Gastrocnemius medialis (tissue), 4 donors: Measurements from ENCODE around the gene NR3C2. TPM values are rescaled to one million over a fixed set of nuclear protein-coding genes. Genes with fewer than 3 reads are reported as not detected.

ENCODE experiments used
- ATAC-seq, 2 donors: fragments of 150-250 bp; one replicate each; pipeline ENCODE4 v1.9.1; 2016
- DNase-seq, 2 donors: peaks; one replicate each; pipeline ENCODE4 v3.0.0-alpha.2; 2019
- H3K27ac ChIP-seq, 4 donors: fragments of 200-600 bp; sonication (generic); 1 replicate in 1 of 4; 2 replicates in 3 of 4; pipeline ENCODE4 v1.5.1; 2016 to 2018; ENCODE audit warnings: mild to moderate bottlenecking in 2 of 4, moderate library complexity in 1 of 4
- H3K27me3 ChIP-seq, 3 donors: fragments of 200-600 bp; sonication (generic) in 2 of 3; 1 replicate in 1 of 3; 2 replicates in 2 of 3; pipeline versions ENCODE4 v1.5.1 to v1.6.0; 2016 to 2019; ENCODE audit warnings: mild to moderate bottlenecking in 1 of 3, moderate library complexity in 1 of 3
- H3K36me3 ChIP-seq, 2 donors: fragments of 200-600 bp; sonication (generic) in 1 of 2; one replicate each; pipeline ENCODE4 v1.5.1; 2017 to 2018
- H3K4me1 ChIP-seq, 2 donors: fragments of 200-600 bp; sonication (generic) in 1 of 2; one replicate each; pipeline ENCODE4 v1.5.1; 2016 to 2017; ENCODE audit warnings: mild to moderate bottlenecking in 2 of 2
- H3K4me3 ChIP-seq, 4 donors: fragments of 200-600 bp; sonication (generic) in 3 of 4; 1 replicate in 1 of 4; 2 replicates in 3 of 4; pipeline ENCODE4 v1.5.1; 2016 to 2019; ENCODE audit warnings: mild to moderate bottlenecking in 2 of 4
- H3K9me3 ChIP-seq, 3 donors: fragments of 200-600 bp; sonication (generic) in 2 of 3; 1 replicate in 1 of 3; 2 replicates in 2 of 3; pipeline ENCODE4 v1.5.1; 2016 to 2019
- CTCF ChIP-seq, 5 experiments: fragments of 450-650 bp in 3 of 5; fragments of 200-600 bp in 2 of 5; sonication (generic) in 2 of 5; IDR thresholded peaks in 4 of 5; conservative IDR thresholded peaks in 1 of 5; 1 replicate in 4 of 5; 2 replicates in 1 of 5; pipeline ENCODE4 v1.5.1; 2016 to 2019; ENCODE audit warnings: antibody characterized with exemption in 5 of 5, mild to moderate bottlenecking in 3 of 5, moderate library complexity in 3 of 5
- POLR2A ChIP-seq, 2 donors: fragments of 450-650 bp; IDR thresholded peaks; one replicate each; pipeline ENCODE4 v1.6.1; 2017; ENCODE audit warnings: antibody characterized with exemption in 2 of 2, mild to moderate bottlenecking in 2 of 2, moderate library complexity in 2 of 2
- in situ Hi-C, 4 donors: fragments of 200-750 bp; cut with MboI; loops; one replicate each; pipeline versions ENCODE4 v1.15.0 to v1.8.0; 2017; ENCODE audit warnings: low sequenced_read_pairs in 4 of 4
- intact Hi-C: fragments of 100-400 bp; cut with DNase I; formaldehyde crosslinking; loops from one replicate; pipeline ENCODE4 v1.15.1; 2023; ENCODE audit warnings: low total_unique reads
- total RNA-seq, 4 donors: library from RNA; depleted of rRNA; stranded (reverse); fragments of >200 nt; gene quantifications; one replicate each; pipeline versions ENCODE4 v1.1.0 to v1.2.3, GENCODE V29; 2016

NR3C2 gene
- total RNA-seq, 4 donors from 2014 or later = 5.6 to 10.4 (median 8.1) TPM

GRCh38 chr4:148069086-148069894 lies 372.9 kb downstream of the NR3C2 start:
- DNase-seq = no peak
- ATAC-seq = no peak
- no peaks in the 10 kb centered on the region for H3K27me3 ChIP-seq
- H3K36me3 ChIP-seq = peaks cover 0 to 5% of the 10 kb centered on the region in 2 donors
- TF ChIP-seq CTCF (IDR thresholded peaks at IDR 0.05 in 4 of 5, conservative IDR thresholded peaks at IDR 0.05 in 1 of 5) (no peak), POLR2A (IDR thresholded peaks at IDR 0.05) (no peak)
- intact Hi-C loops (loop anchor here (2.0 kb wide), 1 partner anchor 84 kb away; no protein-coding TSS in a partner anchor), in situ Hi-C loops (no loop called here)
- H3K4me1 ChIP-seq = peaks cover 52 to 55% of the 10 kb centered on the region in 2 donors
- H3K27ac ChIP-seq = peak overlapping the region in 2 of 4 donors; percentile 39 to 43
- H3K9me3 ChIP-seq = no peaks in the 10 kb centered on the region
- H3K4me3 ChIP-seq = no peak overlapping the region

- ATAC-seq (no peak), DNase-seq (no peak)
- Histone ChIP-seq H3K36me3 (peaks cover 0 to 5% of the 10 kb centered on the region in 2 donors), H3K4me3 (no peak overlapping the region), H3K27ac (peak overlapping the region in 3 of 4 donors; percentile 39 to 42 (median 42)), H3K9me3 (no peaks in the 10 kb centered on the region), H3K27me3 (no peaks in the 10 kb centered on the region), H3K4me1 (peaks cover 43 to 48% of the 10 kb centered on the region in 2 donors)
- intact Hi-C loops = loop anchor here (2.0 kb wide), 1 partner anchor 83 kb away; no protein-coding TSS in a partner anchor
- TF ChIP-seq CTCF (IDR thresholded peaks at IDR 0.05 in 4 of 5, conservative IDR thresholded peaks at IDR 0.05 in 1 of 5) (no peak), POLR2A (IDR thresholded peaks at IDR 0.05) (no peak)
- in situ Hi-C loops = no loop called here
Measured at GRCh38 chr4:148068065-148068911, 373.9 kb downstream of the NR3C2 start.

GRCh38 chr4:148067301-148067916 lies 374.8 kb downstream of the NR3C2 start:
- peak in 2 of 5 experiments; percentile 22 to 25 for TF ChIP-seq CTCF (IDR thresholded peaks at IDR 0.05 in 4 of 5, conservative IDR thresholded peaks at IDR 0.05 in 1 of 5)
- no peak for TF ChIP-seq POLR2A (IDR thresholded peaks at IDR 0.05)

GRCh38 chr4:148065075-148065474 lies 377.1 kb downstream of the NR3C2 start:
- Histone ChIP-seq H3K27ac (no peak overlapping the region), H3K36me3 (no peaks in the 10 kb centered on the region), H3K27me3 (no peaks in the 10 kb centered on the region), H3K4me1 (peaks cover 57 to 66% of the 10 kb centered on the region in 2 donors), H3K9me3 (no peaks in the 10 kb centered on the region), H3K4me3 (no peak overlapping the region)
- no peak for ATAC-seq
- DNase-seq = no peak
- intact Hi-C loops = no loop called here
- in situ Hi-C loops = no loop called here
- TF ChIP-seq POLR2A (IDR thresholded peaks at IDR 0.05) (no peak), CTCF (IDR thresholded peaks at IDR 0.05 in 4 of 5, conservative IDR thresholded peaks at IDR 0.05 in 1 of 5) (no peak)

More at GRCh38 chr4:148067301-148067916, 374.8 kb downstream of the NR3C2 start:
- DNase-seq (peak in 1 of 2 donors; percentile 40), ATAC-seq (peak; percentile 30 to 63)
- intact Hi-C loops = no loop called here
- Histone ChIP-seq H3K27ac (peak overlapping the region; percentile 39 to 52 (median 42)), H3K4me1 (peaks cover 43 to 51% of the 10 kb centered on the region in 2 donors), H3K36me3 (peaks cover 0 to 2% of the 10 kb centered on the region in 2 donors), H3K9me3 (no peaks in the 10 kb centered on the region), H3K27me3 (no peaks in the 10 kb centered on the region), H3K4me3 (no peak overlapping the region)
- in situ Hi-C loops = no loop called here
